Measurements from ENCODE around the gene SLC37A4.

The SLC37A4 gene

DNA sequence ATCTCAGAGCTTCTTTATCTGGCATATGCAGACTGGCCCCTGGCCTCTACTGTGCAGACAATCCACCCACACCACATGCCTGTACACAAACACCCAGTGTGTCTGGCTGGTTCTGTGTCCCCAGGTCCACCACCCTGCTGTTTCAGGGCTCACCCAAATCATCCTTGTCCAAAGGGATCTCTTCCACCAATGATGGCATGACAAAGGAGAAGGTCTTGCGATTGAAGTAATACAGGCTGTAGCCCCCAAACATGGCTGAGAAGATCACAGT, 1.7 kb downstream of the SLC37A4 start:
- Mint-ChIP-seq H3K27me3 (ENCODE audit: low read depth, poor library complexity) (peaks cover 4% of the 10 kb centered on the region), H3K4me1 (peaks cover 43% of the 10 kb centered on the region), H3K9me3 (no peaks in the 10 kb centered on the region), H3K36me3 (ENCODE audit: low read depth) (peaks cover 25% of the 10 kb centered on the region), H3K27ac (peak overlapping the region; percentile 96), H3K4me3 (peak overlapping the region; percentile 87)
- TF ChIP-seq CTCF (IDR thresholded peaks at IDR 0.05): no peak
- no peak for DNase-seq

DNA sequence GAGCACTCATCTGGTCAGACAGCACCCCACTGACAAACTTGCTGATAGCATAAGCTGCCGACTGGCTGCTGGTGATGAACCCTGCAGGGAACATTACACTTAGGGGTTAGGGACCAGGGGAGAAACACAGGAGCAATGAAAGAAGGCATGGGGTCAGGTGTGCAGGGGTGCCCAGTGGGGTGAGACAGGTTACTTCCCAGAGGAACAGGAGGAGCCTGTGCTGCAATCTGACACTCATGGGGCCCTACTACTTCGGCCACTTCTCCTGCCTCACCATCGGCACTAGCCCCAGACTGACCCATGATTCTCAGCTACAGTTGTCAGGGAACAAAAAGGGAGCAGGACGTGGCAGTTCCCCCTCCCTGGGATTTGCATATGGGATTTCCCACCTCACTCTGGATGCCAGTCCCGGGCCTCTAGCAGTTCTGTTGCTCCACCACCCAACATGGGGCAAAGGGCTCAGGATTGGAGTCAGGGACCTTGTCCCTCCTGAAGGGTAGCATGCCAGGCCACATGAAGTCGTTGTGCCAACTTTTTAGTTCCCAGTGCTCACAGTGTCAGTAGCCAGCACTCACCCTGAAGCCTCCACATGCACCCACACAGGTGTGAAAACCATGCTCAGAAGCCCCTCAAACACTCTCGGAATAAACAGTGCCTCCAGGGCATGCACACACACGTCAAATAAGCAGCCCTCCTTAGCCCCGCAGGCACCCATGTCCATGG, 2.2 kb downstream of the SLC37A4 start:
- peaks cover 4% of the 10 kb centered on the region for H3K27me3 Mint-ChIP-seq (ENCODE audit: low read depth, poor library complexity)
- DNase-seq: no peak
- no peak for TF ChIP-seq CTCF (IDR thresholded peaks at IDR 0.05)
- peaks cover 44% of the 10 kb centered on the region for H3K4me1 Mint-ChIP-seq
- H3K4me3 Mint-ChIP-seq: peak overlapping the region; percentile 87
- peak overlapping the region; percentile 96 for H3K27ac Mint-ChIP-seq
- peaks cover 30% of the 10 kb centered on the region for H3K36me3 Mint-ChIP-seq (ENCODE audit: low read depth)
- H3K9me3 Mint-ChIP-seq: no peaks in the 10 kb centered on the region

DNA sequence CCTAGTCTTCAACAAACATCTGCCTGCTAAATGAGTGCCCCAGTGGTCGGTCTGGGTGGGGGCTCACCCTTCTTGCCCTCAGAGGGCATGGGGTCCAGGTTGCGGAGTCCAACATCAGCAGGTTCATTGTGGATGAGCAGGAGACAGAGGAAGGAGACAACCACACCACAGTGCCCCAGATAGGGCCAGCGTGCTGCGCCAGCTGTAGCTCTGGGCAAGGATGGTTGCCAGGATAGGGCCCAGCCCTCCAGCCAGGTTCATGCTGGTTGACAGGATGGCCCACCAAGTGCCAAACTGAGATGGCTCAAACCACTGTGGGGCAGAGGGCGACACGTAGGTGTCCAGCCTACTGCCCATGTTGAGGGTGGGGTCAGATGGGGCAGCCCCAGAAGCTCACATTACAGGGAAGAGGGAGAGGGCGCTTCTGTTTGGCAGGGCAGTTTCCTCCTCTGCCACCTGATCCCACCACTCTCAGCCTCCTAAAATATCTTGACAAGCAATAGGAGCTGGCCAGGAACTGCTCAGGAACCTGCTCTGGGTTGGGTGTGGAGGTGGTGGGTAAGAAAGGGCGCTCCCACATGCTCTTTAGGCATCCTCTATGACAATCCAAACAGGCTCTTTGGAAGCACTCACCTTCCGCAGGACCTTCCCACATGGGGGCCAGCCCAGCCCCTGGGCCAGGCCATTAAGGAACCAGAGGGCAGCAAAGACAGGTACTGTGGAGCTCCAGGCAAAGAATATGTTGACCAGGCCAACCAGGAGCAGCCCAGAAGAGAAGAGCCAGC, 2.9 kb downstream of the SLC37A4 start:
- H3K36me3 Mint-ChIP-seq (ENCODE audit: low read depth): peaks cover 33% of the 10 kb centered on the region
- no peak for DNase-seq
- H3K27ac Mint-ChIP-seq: peak overlapping the region; percentile 88
- H3K4me1 Mint-ChIP-seq: peaks cover 44% of the 10 kb centered on the region
- peaks cover 4% of the 10 kb centered on the region for H3K27me3 Mint-ChIP-seq (ENCODE audit: low read depth, poor library complexity)
- no peak for TF ChIP-seq CTCF (IDR thresholded peaks at IDR 0.05)
- no peaks in the 10 kb centered on the region for H3K9me3 Mint-ChIP-seq
- H3K4me3 Mint-ChIP-seq: peak overlapping the region; percentile 87

GRCh38 chr11:119026970-119027369, 3.7 kb downstream of the SLC37A4 start:
- no peak for TF ChIP-seq CTCF (IDR thresholded peaks at IDR 0.05)
- no peak overlapping the region for H3K4me3 Mint-ChIP-seq
- no peaks in the 10 kb centered on the region for H3K9me3 Mint-ChIP-seq
- no peak overlapping the region for H3K27ac Mint-ChIP-seq
- peaks cover 39% of the 10 kb centered on the region for H3K36me3 Mint-ChIP-seq (ENCODE audit: low read depth)
- H3K4me1 Mint-ChIP-seq: peaks cover 44% of the 10 kb centered on the region
- no peak for DNase-seq
- H3K27me3 Mint-ChIP-seq (ENCODE audit: low read depth, poor library complexity): peaks cover 4% of the 10 kb centered on the region

DNA sequence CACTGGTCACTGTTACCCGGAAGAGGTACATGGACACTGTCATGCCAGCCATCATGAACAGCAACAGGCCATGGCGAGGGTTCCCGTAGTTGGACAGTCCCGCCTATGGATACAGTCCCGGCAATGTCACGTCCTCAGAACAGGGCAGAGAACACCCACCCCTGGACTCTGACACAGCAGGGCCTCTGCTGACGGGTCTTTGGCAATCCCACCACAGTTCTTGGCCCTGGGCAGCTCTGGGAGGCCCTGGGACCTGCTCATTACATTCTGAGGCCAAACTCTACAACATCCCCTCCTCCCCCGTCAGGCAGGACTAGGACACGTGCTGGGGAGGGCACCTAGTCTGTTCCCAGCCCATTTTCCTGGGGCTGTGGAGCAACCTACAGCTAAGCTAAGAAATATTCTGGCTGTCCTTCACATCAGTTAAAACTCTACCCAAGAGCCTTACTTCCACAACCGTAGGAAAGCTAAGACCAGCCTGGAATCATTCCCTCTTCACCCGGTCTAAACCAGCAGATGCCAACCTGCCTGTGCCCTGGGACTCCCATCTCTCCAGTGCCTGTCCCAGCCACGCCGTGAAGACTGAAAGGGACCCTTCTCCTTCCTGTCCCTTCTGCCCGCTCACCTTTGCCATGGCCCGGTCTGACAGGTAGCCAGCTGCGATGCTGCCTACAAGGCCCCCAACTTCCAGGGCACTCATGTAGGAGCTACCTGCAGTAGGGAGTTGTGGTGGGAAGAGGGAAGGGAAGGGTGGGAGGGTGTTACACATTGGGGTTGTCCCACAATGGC, 4.5 kb downstream of the SLC37A4 start:
- Mint-ChIP-seq H3K9me3 (no peaks in the 10 kb centered on the region), H3K36me3 (ENCODE audit: low read depth) (peaks cover 45% of the 10 kb centered on the region), H3K27me3 (ENCODE audit: low read depth, poor library complexity) (peaks cover 4% of the 10 kb centered on the region), H3K4me1 (peaks cover 51% of the 10 kb centered on the region), H3K4me3 (no peak overlapping the region), H3K27ac (no peak overlapping the region)
- no peak for DNase-seq
- TF ChIP-seq CTCF (IDR thresholded peaks at IDR 0.05): no peak

All from nephron progenitor cell (in vitro differentiated cells).